Glomerular visceral epithelial cell (primary cell): ENCODE measurements around the gene NUMA1.

Experiments
- DNase-seq: peaks from one replicate; pipeline ENCODE4 v3.0.0-alpha.2; 2016; ENCODE audit errors: extremely low spot score

The NUMA1 gene, protein sequence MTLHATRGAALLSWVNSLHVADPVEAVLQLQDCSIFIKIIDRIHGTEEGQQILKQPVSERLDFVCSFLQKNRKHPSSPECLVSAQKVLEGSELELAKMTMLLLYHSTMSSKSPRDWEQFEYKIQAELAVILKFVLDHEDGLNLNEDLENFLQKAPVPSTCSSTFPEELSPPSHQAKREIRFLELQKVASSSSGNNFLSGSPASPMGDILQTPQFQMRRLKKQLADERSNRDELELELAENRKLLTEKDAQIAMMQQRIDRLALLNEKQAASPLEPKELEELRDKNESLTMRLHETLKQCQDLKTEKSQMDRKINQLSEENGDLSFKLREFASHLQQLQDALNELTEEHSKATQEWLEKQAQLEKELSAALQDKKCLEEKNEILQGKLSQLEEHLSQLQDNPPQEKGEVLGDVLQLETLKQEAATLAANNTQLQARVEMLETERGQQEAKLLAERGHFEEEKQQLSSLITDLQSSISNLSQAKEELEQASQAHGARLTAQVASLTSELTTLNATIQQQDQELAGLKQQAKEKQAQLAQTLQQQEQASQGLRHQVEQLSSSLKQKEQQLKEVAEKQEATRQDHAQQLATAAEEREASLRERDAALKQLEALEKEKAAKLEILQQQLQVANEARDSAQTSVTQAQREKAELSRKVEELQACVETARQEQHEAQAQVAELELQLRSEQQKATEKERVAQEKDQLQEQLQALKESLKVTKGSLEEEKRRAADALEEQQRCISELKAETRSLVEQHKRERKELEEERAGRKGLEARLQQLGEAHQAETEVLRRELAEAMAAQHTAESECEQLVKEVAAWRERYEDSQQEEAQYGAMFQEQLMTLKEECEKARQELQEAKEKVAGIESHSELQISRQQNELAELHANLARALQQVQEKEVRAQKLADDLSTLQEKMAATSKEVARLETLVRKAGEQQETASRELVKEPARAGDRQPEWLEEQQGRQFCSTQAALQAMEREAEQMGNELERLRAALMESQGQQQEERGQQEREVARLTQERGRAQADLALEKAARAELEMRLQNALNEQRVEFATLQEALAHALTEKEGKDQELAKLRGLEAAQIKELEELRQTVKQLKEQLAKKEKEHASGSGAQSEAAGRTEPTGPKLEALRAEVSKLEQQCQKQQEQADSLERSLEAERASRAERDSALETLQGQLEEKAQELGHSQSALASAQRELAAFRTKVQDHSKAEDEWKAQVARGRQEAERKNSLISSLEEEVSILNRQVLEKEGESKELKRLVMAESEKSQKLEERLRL (N-terminal part only)

DNA sequence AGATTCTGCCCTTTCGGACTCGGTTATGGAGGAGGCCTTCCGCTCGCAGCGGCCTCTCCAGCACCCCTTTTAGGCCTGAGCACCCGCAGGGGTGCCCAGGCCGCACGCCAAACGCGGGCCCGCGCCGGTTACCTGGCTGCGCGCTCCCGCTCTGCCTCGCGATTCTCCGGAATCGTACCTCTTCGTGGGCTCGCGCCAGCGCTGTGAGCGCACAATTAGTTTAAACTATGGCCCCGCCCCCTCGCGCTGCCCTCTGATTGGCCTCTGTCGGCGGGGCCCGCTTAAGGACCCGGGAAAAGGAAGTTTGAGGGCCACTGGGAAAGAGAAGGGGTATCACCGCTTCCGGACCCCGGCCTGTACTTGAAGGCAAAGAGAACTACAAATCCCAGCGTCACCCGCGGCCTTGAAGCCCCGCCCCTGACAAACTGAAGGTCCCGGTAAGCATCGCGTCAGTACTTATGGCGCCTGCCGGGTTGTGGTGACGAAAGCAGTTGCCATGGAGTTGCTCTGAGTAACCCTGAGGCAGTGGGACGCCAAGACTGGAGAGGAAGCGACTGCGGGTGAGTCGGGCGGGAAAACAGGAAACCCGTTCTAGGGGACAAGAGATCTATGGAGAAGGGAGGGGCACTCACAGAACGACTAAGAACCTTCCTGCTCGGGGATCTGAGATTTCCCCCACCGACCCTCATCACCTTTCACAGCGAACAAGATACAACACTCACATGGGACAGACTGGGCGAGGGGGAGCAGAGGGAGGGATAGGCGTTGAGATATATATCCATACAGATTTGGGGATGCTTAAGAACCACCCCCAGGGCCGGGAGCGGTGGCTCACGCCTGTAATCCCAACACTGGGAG lies at the start of gene NUMA1, which contains the start of gene LRRC51:
Gene NUMA1 (minus strand): TSS at position 217 of the 858 bp plus-strand sequence. CDS start 44,599 bp downstream, outside the sequence.
Gene LRRC51 (plus strand): TSS at position 525 of the 858 bp plus-strand sequence. CDS start 8,234 bp downstream, outside the sequence.
- DNase-seq = peak; percentile 100

DNA sequence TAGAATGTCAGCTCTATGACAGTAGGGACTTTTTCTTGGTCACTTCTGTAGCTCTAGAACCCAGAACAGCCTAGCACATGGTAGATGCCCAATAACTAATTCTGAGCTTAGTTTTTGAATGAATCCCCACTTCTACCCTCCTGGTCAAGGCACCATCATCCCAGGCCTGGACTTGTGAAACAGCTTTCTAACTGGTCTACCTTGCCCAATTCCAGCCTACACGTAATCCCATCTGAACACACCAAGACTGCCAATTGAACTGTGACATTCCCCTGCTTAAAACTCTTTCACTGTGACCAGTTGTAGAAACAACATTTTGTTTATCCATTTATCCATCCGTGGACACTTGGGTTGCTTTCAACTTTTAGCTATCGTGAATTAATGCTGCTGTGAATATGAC lies 49.0 kb upstream of the NUMA1 start:
- no peak for DNase-seq

DNA sequence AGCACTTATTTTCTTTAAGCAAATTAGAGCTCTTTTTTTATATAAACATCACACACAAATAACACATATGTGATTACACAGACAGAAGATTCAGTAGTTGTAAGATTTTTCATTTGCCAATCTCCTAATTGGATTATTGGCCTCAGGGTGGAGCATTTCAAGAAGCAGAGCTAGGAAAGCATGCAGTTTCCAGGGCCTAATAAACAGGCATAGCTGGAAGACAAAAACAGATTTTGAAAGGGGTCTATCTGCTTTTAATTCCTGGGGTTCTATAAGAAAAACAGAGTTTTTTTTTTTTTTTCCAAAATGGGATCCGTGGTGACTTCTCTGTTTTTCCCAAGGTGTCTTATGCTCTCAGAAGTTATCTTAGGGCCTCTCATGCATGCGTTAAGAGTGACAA lies 47.6 kb upstream of the NUMA1 start:
- no peak for DNase-seq

DNA sequence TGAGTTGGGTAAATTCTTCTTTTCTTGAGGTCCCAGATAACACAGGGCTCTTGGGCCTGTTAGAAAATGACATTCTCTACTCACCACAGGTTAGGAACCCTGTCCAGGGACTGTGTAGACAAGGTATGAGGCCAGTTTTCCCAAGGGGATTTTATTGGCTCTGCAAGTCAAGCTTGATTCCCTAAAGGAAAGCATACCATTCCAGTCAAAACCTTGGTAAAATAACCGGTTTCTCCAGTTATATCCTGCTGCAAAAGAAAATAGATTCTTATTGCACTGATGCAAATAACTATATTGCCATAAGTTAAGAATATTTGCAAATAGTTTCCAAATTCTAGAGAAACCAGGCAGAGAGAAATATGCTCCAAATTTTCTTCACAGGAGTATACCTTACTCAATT lies 45.6 kb upstream of the NUMA1 start:
- DNase-seq = no peak

DNA sequence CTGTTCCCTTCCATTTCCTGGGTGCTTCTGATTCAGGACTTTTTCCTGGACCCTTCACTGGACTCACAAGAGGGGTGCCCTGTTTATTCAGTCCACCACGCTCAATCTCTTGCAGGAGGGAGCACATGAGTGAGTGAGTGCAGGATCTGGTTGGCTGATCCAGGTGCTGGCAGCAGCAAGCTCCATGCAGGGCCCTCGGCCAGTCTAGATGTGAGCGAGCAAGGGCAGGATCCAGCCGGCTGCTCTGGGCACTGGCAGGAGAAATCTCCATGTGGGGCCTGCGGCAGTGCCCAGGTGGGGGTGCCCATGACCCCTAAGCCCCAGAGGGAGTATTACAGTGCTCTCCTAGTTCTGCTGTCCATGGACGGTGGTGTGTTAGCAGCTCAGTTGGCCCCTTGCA lies 43.7 kb upstream of the NUMA1 start:
- DNase-seq = no peak

DNA sequence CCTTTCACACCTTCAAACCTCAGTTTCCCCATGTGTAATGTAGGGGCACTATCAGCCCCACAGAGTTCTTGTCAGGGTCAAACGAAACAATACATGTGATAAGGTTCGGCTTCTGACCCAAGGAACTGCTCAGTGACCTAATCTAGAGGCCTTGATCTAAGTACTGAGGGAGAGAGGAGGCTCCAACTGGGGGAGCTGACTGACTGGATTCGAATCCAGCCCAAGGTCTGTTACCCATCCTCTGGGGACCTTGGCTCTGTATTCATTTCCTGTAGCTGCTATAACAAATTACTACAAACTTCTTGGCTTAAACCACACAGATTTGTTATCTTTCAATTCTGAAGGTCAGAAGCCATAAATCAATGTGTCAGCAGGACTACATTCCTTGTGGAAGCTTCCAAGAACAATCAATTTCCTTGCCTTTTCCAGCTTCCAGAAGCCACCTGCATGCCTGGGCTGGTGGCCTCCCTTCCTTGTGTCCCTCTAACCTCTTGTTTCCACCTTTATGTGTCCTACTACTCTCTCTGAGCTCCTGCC lies 42.8 kb upstream of the NUMA1 start:
- no peak for DNase-seq

DNA sequence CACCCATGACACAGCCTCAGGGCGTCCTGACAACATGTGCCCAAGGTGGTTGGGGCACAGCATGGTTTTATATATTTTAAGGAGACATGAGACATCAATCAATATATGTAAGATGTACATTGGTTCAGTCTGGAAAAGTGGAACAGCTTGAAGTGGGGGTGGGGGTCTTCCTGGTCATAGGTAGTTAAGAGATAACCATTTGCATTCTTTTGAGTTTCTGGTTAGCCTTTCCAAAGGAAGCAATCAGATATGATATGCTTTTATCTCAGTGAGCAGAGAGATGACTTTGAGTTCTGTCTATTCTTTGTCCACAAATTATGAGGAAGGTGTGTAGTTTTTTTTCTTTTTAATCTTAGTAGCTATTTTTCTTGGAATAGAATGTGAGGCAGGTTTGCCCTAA lies 42.3 kb upstream of the NUMA1 start:
- DNase-seq = no peak

DNA sequence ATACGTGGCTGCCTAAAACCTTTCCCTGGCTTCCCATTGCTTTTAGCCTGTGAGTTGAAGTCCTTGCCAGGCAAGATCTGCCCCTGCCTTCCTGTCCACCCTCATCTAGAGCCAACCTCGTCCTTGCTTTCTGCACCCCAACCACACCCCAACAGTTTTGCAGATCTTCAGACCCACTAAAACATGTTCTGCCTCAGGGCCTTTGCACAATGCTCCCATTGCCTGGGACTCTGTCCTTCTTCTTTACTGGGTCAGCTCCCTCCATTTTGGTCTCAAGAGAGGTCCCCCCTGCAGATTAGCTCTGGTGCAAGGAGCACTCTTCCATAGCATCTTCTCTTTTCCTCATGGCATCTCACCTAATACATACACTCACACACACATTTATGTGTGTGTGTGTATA lies 40.6 kb upstream of the NUMA1 start:
- DNase-seq = no peak

DNA sequence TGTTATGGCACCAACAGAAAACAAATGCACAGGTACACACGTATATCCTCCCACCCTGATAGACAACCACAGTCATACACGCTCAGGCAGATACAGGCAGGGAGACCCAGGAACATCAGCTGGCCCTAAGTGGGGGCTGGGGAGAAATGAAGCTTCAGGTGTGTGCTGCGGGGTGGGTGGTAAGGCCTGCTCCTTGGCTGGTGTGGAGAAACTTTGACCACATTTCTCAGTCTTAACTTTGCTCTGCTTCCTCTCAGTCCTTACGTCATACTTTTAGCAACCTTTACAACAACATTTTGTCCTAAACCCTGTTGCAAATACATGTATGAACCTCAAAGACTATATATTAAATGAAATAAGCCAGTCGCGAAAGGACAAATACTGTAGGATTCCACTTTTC lies 38.9 kb upstream of the NUMA1 start:
- DNase-seq = no peak

DNA sequence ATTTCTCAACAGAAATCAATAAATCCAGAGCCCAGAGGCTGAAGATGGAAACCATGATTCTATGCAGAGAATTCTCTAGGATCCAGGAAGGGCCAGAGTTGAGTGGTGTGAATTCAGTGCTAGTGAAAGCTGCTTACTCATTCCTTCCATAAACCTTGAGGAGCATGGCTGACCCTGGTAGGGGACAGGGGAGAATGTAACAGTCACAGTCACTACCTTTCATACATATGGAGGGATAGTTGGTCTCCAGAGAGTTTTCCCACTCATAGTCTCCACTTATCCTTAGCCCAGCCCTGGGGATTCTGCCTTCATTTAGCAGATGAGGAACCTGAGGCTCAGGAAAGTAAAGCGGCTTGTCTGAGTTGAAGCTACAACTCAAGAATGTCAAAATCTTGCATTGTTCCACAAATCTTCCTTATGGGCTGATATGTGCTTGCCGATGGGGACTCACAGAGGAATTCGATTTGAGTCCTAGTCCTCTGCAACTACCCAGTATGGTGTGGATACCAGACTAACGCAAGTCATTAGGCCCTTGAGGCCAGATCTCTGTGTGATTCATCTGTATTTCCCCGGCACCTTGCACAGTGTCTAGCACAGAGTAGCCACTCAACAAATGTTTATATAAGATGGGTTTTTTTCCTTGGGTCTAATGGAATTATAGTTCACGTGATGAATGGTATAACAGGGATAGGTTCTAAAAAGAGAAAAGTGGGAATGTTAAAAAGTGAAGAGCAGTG lies 35.8 kb upstream of the NUMA1 start:
- DNase-seq = no peak

DNA sequence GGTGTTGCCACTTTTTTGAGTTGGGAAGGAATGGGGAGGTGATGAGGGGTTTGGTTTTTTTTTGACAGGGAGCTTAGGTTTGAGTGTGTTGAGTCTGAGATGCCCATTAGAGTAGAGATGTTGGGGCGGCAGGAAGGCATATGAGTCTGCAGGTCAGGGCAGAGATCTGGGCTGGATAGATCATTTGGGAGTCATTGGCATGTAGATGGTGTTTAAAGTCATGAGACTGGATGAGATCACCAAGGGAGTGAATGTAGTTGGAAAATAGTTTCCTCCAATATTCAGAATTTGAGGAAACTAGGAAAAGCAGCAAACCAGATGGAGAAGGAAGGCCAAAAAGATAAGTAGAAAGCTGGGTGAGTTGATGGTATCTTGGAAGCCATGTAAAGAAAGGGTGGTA lies 34.2 kb upstream of the NUMA1 start:
- DNase-seq = no peak

DNA sequence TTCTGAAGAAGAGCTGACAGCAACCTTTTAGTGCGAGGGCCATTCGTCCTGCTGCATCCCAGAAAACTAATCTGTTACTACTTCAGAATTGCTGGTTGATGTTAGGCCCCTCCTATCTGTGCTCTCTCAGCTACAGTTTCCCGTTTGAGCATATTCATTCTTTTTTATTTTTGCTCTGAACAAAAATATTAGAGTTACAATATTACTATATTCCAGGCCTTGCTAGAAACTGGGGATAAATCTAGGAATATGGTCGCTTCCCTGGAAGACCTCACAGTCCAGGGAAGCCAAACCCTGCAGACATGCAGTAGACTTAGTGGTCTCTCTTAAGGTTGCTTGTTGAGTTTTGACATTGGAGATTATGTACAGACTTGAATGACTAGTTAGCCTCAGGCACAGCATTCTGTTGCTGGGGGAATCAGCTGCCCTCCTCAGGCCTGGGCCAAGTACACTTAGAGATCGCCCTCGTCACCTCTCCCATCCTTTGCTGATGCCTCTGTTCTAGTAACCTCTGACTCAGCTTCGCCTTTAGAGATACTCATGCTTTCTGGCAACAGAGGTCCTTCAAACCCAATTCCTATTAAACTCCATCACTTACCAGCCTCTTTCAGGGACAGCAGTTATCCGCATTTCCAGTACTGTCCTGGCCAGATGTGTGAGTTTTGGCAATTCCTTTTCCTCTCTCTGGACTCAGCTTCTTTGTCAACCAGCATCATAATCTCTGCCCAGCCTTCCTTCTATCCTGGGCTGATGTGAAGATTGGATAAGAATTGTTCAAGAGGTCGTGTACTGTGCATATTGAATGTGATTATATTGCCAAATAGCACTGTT lies 32.9 kb upstream of the NUMA1 start:
- no peak for DNase-seq

DNA sequence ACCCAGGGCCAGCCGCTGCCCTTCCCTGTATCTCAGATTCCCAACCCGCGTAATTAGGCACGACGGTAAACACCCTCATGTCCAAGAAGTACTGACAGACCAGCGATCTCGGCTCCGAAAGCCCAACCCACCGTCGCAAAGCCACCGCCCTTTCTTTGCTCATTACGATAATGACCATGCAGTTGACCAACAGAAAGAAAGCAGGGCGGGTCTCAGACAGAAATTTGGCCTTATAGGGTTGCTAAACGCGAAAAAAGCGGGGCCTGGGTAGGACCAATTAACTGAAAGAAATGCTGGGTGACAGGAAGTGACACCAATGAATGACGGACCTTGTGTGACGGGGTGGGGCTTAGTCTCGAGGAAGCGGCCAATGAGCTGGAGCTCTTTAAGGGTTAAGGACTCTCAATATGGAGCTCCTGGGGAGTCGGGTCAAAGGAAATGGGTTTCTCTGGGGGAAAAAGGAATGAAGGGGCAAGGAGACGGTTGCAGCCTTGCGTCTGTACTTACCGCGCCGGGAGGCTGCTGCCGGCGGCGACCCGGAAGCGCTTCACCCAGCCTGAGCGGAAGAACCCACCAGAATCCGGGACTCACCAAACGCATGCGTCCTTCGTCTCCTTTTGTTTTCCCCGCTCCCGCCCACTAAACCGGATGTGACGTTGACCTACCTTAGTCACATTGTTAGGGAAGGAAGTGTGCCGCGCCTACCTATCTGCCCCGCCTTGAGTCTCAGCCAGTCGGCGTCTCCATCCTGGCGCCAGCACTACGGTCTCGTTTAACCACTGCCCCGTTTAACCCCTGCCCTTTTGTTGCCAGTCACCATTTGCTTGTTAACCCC lies 32.0 kb upstream of the NUMA1 start, which contains the start of gene ANAPC15:
Gene ANAPC15 (minus strand): TSS at position 553 of the 835 bp plus-strand sequence. CDS start 1,419 bp downstream, outside the sequence.
- DNase-seq = peak; percentile 98

DNA sequence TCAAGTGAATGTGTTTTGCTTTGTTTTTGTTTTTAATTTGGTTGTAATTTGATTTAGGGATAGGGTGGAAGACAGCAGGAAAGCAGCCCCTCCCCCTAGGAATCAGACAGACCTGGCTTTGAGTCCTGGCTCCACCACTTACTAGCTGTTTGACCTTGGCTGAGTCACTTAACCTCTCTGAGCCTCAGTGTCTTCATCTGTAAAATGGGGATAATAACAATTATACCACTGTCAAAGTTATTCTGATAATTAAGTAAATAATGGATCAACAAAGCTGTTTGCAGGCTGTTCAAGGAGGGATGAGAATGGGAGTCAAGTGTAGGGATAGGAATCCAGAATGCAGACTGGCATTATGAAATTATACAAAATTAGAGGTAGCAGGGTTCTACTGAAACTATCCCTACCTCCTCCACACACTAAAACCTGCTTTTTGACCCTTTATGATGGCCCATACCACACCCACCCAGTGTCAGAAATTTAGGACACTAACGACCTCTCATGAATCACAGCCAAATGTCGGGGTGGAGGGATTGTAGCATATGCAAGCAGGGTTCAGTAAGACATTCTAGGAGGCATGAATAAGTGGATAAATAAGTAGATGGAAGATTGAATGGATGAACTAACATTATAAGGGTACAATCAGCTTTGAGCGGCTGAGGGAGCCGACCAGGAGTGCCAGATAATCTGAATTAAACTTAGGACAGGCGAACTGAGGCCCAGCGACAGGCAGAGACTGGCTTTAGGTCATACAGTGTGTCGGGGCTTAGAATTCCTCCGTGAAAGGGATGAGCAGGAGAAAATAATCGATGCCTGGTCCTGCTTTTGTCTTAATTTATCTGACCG lies 31.2 kb upstream of the NUMA1 start:
- DNase-seq = no peak

DNA sequence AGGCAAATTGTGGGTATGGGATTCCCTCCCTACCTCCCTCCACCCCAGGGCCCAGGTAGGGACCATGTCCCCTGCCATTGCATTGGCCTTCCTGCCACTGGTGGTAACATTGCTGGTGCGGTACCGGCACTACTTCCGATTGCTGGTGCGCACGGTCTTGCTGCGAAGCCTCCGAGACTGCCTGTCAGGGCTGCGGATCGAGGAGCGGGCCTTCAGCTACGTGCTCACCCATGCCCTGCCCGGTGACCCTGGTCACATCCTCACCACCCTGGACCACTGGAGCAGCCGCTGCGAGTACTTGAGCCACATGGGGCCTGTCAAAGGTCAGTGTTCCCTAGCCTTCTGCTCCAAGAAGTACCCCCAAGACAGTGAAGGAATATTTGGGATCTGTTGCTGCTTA lies 25.5 kb upstream of the NUMA1 start, which contains the start of gene TOMT:
Gene TOMT (plus strand): TSS at position 37 of the 400 bp plus-strand sequence. CDS start 28 bp downstream, at position 65.
- DNase-seq = no peak

DNA sequence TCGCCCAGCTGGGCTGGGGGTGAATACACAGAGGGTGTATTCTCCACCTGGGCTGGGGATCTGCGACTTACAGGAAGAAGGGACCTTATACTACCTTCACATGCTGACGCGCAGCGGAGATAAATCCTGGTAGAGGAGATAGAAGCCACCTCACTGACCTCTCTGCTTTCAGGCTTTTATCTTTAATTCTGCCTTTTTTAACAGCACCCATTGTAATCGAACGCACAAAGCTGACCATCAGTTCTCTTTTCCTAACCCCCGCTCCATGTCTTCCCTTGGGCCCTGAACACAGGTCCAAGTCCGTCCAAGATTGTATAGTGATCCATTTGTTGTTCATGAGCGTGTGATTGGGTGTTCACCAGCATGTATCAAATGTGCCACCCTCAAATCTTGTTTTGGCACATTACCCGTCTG lies 23.4 kb upstream of the NUMA1 start:
- DNase-seq = no peak
